HepG2 (cell line): Measurements from ENCODE around the gene RAB3GAP1. TPM values are rescaled to one million over a fixed set of nuclear protein-coding genes. Genes with fewer than 3 reads are reported as not detected.

Experiments
- ELF3 ChIP-seq: IDR thresholded peaks from 2 replicates; pipeline ENCODE4 v1.6.1; 2016; ENCODE audit warnings: missing genetic modification reagents, missing compliant biosample characterization
- HNF4A ChIP-seq: sonication (generic); formaldehyde crosslinking; IDR thresholded peaks from 2 replicates; pipeline ENCODE4 v1.4.0; 2020; ENCODE audit warnings: missing genetic modification reagents
- NFIC ChIP-seq: IDR thresholded peaks from 2 replicates; pipeline ENCODE4 v1.6.1; 2012; ENCODE audit warnings: mild to moderate bottlenecking, low read length, inconsistent platforms
- RXRA ChIP-seq: sonication (generic); formaldehyde crosslinking; IDR thresholded peaks from 2 replicates; pipeline ENCODE4 v1.5.1; 2020; ENCODE audit warnings: missing genetic modification reagents
- XRCC5 ChIP-seq: fragments of 200-400 bp; formaldehyde crosslinking; optimal IDR thresholded peaks from 2 replicates; pipeline ENCODE3; 2017; ENCODE audit warnings: mild to moderate bottlenecking, low read length
- ZNF30 ChIP-seq: sonication (generic); formaldehyde crosslinking; IDR thresholded peaks from 2 replicates; pipeline ENCODE4 v1.5.0; 2020; ENCODE audit warnings: mild to moderate bottlenecking, missing genetic modification reagents
- ZNF775 ChIP-seq: sonication (generic); formaldehyde crosslinking; IDR thresholded peaks from 2 replicates; pipeline ENCODE4 v1.4.0; 2020; ENCODE audit warnings: missing genetic modification reagents, mild to moderate bottlenecking, moderate library complexity, borderline replicate concordance
- ZSCAN30 ChIP-seq: sonication (generic); formaldehyde crosslinking; IDR thresholded peaks from 2 replicates; pipeline ENCODE4 v1.5.0; 2020; ENCODE audit warnings: mild to moderate bottlenecking, missing genetic modification reagents
- polyA plus RNA-seq, 8 experiments: library from polyadenylated mRNA; depleted of rRNA in 3 of 8; stranded (reverse) in 7 of 8; unstranded in 1 of 8; fragments of >200 nt; fragmentation: Illumina TruSeq in 4 of 8; extraction: Trizol in 4 of 8; gene quantifications; 2 replicates each; pipeline versions ENCODE4 v1.2.1 to v1.2.3, GENCODE V29; 2011 to 2016; ENCODE audit warnings: low read depth in 4 of 8, missing spikeins in 1 of 8, mixed read lengths in 1 of 8; ENCODE audit not compliant: insufficient read depth in 1 of 8
- total RNA-seq, 5 experiments: library from RNA; depleted of rRNA; stranded (reverse); fragments of >200 nt; fragmentation: Illumina TruSeq; extraction: Trizol; gene quantifications; 2 replicates each; pipeline ENCODE4 v1.2.3, GENCODE V29; 2016; ENCODE audit warnings: low read depth in 1 of 5
- TF ChIP-seq, protein P1 (sequence below): IDR thresholded peaks from 2 replicates; pipeline ENCODE4 v1.4.0; 2020; ENCODE audit warnings: mild to moderate bottlenecking, missing genetic modification reagents
- TF ChIP-seq, protein P2 (sequence below): sonication (generic); formaldehyde crosslinking; IDR thresholded peaks from 2 replicates; pipeline ENCODE4 v1.4.0; 2020; ENCODE audit warnings: missing genetic modification reagents
- TF ChIP-seq, protein P3 (sequence below): IDR thresholded peaks from 2 replicates; pipeline ENCODE4 v1.6.1; 2016; ENCODE audit warnings: mild to moderate bottlenecking, missing biosample characterization, missing genetic modification reagents

Gene RAB3GAP1
- total and polyA plus RNA-seq, 2 of the 13 experiments (the other 11 are each of a cell fraction or from before 2014, with no cell fraction given), result 15.2 to 48.8 TPM

DNA sequence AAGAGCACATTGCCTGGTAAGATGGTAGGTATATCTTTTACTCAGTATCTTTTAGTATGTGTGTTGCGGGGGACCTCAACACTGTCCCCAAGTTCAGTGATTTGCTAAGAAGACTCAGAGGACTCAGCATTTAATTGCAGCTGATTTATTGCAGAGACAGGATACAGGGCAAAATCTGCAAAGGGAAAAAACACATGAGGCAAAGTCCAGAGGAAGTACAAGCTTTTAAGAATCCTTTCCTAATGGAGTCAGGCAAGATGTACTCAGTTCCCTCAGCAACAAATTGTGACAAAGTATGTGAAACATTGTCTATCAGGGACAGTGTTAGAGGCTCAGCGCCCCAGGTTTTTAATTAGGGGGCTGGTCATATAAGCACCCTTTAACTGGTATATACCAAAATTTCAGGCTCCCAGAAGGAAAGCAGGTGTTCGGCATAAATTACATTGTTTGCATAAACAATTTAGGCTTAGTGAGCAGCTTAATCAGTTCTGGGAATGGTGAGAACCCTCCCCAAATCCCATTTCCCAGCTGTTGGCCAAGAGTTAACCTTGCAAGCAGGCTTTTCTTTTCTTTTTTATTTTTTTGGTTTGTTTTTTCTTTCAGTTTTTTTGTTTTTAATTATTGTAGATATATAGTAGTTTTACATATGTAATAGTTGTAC, 41.7 kb downstream of the RAB3GAP1 start (continued):
- TF ChIP-seq, protein P1, sequence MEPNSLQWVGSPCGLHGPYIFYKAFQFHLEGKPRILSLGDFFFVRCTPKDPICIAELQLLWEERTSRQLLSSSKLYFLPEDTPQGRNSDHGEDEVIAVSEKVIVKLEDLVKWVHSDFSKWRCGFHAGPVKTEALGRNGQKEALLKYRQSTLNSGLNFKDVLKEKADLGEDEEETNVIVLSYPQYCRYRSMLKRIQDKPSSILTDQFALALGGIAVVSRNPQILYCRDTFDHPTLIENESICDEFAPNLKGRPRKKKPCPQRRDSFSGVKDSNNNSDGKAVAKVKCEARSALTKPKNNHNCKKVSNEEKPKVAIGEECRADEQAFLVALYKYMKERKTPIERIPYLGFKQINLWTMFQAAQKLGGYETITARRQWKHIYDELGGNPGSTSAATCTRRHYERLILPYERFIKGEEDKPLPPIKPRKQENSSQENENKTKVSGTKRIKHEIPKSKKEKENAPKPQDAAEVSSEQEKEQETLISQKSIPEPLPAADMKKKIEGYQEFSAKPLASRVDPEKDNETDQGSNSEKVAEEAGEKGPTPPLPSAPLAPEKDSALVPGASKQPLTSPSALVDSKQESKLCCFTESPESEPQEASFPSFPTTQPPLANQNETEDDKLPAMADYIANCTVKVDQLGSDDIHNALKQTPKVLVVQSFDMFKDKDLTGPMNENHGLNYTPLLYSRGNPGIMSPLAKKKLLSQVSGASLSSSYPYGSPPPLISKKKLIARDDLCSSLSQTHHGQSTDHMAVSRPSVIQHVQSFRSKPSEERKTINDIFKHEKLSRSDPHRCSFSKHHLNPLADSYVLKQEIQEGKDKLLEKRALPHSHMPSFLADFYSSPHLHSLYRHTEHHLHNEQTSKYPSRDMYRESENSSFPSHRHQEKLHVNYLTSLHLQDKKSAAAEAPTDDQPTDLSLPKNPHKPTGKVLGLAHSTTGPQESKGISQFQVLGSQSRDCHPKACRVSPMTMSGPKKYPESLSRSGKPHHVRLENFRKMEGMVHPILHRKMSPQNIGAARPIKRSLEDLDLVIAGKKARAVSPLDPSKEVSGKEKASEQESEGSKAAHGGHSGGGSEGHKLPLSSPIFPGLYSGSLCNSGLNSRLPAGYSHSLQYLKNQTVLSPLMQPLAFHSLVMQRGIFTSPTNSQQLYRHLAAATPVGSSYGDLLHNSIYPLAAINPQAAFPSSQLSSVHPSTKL (CRISPR knock-in tag), result 0 out of 2 replicates have a peak, but pooled peaks have one; percentile 12
- TF ChIP-seq ZNF30 (CRISPR knock-in tag) (no peak), NFIC (no peak), ZSCAN30 (CRISPR knock-in tag) (no peak), XRCC5 (no peak), HNF4A (CRISPR knock-in tag) (peak; percentile 56), ZNF775 (no peak), ELF3 (CRISPR knock-in tag) (peak; percentile 59; the same call in 1 of the 2 replicates), RXRA (CRISPR knock-in tag) (no peak)
- TF ChIP-seq, protein P2, sequence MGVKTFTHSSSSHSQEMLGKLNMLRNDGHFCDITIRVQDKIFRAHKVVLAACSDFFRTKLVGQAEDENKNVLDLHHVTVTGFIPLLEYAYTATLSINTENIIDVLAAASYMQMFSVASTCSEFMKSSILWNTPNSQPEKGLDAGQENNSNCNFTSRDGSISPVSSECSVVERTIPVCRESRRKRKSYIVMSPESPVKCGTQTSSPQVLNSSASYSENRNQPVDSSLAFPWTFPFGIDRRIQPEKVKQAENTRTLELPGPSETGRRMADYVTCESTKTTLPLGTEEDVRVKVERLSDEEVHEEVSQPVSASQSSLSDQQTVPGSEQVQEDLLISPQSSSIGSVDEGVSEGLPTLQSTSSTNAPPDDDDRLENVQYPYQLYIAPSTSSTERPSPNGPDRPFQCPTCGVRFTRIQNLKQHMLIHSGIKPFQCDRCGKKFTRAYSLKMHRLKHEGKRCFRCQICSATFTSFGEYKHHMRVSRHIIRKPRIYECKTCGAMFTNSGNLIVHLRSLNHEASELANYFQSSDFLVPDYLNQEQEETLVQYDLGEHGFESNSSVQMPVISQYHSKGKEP, result no peak
- TF ChIP-seq, protein P3, sequence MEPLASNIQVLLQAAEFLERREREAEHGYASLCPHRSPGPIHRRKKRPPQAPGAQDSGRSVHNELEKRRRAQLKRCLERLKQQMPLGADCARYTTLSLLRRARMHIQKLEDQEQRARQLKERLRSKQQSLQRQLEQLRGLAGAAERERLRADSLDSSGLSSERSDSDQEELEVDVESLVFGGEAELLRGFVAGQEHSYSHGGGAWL, result no peak
- TF ChIP-seq, all 625 proteins: peak for 4
